Hepatocyte (in vitro differentiated cells): ENCODE data around the gene KDM4F.

Experiments
- CTCF ChIP-seq: fragments of 200-600 bp; sonication (generic); IDR thresholded peaks from 2 replicates; pipeline ENCODE4 v1.5.1; 2016; ENCODE audit warnings: antibody characterized with exemption, mild to moderate bottlenecking; ENCODE audit not compliant: poor library complexity
- EZH2 ChIP-seq: fragments of 200-600 bp; sonication (generic); IDR thresholded peaks from 2 replicates; pipeline ENCODE4 v1.6.1; 2016; ENCODE audit warnings: antibody characterized with exemption, mild to moderate bottlenecking, borderline replicate concordance
- EZH2phosphoT487 ChIP-seq: fragments of 200-600 bp; sonication (generic); IDR thresholded peaks from one replicate; pipeline ENCODE4 v1.6.1; 2018; ENCODE audit warnings: antibody characterized with exemption, mild to moderate bottlenecking, low read depth, moderate library complexity; ENCODE audit not compliant: unreplicated experiment, severe bottlenecking

GRCh38 chr11:95076416-95076815 lies 27.2 kb downstream of the KDM4F start:
- TF ChIP-seq EZH2phosphoT487 (no peak), EZH2 (no peak), CTCF (no peak)
